AG20443 (cell line): ENCODE data around the gene COL9A1.

Source experiments
- DNase-seq: peaks from one replicate; pipeline ENCODE4 v3.0.0; 2012; ENCODE audit warnings: low spot score, mixed read lengths

Gene COL9A1

GRCh38 chr6:70171236-70171635 lies 131.6 kb downstream of the COL9A1 start:
- DNase-seq: no peak

- DNase-seq: no peak
These were observed 134.1 kb downstream of the COL9A1 start for GRCh38 chr6:70168681-70169377.
